Esophagus muscularis mucosa (tissue), 3 donors: ENCODE measurements around the gene THAP12.

ENCODE experiments used
- CTCF ChIP-seq, 3 experiments: fragments of 200-600 bp in 2 of 3; fragments of 450-650 bp in 1 of 3; sonication (generic) in 2 of 3; IDR thresholded peaks; one replicate each; pipeline ENCODE4 v1.5.1; 2017 to 2019; ENCODE audit warnings: antibody characterized with exemption in 3 of 3, mild to moderate bottlenecking in 2 of 3, moderate library complexity in 1 of 3
- POLR2A ChIP-seq: fragments of 450-650 bp; IDR thresholded peaks from one replicate; pipeline ENCODE4 v1.6.1; 2017; ENCODE audit warnings: antibody characterized with exemption, moderate library complexity, mild to moderate bottlenecking, low read depth

GRCh38 chr11:76313913-76314740 is 66.8 kb downstream of the THAP12 start:
- no peak for TF ChIP-seq CTCF (IDR thresholded peaks at IDR 0.05)
- no peak for TF ChIP-seq POLR2A
